ENCODE results near the gene CFD. TPM values are rescaled to one million over a fixed set of nuclear protein-coding genes. Genes with fewer than 3 reads are reported as not detected.

The CFD gene
- total RNA-seq, 6 donors from 2014 or later, result 101 to 393 (median 259) TPM

DNA sequence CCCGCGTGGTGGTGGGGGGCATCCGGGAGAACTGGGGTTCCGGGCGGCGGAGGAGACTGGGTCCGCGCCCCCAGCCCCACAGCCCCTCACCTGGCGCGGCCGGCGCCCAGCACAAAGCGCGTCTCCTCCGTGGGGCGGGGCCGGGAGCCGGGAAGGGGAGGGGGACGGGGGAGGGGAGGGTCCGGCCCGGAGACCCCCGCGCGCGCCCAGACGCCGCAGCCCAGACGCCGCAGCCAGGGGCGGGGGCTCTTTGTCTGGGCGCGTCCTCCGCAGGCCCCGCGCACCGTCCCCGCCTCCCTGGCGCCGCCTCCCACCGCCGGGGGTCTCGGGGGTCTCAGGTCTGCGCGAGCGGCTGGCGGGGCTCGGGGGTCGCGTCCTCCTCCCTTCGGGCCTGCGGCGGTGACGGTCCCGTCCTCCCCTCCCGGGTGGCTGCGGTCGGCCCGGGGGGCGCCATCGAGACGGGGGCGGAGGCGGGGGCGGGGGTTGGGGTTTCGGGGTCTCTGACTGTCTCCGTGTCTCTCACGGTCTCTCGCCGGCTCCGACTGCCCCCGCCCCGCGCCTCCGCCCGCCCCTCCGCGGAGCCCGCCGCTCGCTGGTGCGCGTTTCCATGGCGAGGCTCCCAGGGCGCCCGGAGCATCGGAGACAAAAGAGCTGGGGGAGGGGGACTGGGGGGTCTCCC lies 37.5 kb upstream of the CFD start, which contains the start of gene PLPPR3:
PLPPR3 (minus strand) TSS at position 131 of the 679 bp plus-strand sequence. CDS start 396 bp downstream, outside the sequence.
- Histone ChIP-seq H3K4me3 (peak within 1 kb of the TSS; percentile 35 to 54 (median 42)), H3K27me3 (peaks cover 0 to 20% (median 11%) of the 10 kb centered on the region in 4 donors), H3K4me1 (peaks cover 21 to 30% (median 25%) of the 10 kb centered on the region in 4 donors), H3K27ac (peak within 1 kb of the TSS in 1 of 4 donors; percentile 40), H3K36me3 (no peaks in the 10 kb centered on the region), H3K9me3 (no peaks in the 10 kb centered on the region)
- peak in 1 of 2 donors; percentile 82 for DNase-seq
- no CpG with 5 or more reads among the region's 86 CpGs for WGBS, 2 donors
- TF ChIP-seq POLR2A (IDR thresholded peaks at IDR 0.05) (no peak), EP300 (IDR thresholded peaks at IDR 0.05) (no peak), POLR2AphosphoS5 (IDR thresholded peaks at IDR 0.05) (no peak)
- TF ChIP-seq, protein P1, sequence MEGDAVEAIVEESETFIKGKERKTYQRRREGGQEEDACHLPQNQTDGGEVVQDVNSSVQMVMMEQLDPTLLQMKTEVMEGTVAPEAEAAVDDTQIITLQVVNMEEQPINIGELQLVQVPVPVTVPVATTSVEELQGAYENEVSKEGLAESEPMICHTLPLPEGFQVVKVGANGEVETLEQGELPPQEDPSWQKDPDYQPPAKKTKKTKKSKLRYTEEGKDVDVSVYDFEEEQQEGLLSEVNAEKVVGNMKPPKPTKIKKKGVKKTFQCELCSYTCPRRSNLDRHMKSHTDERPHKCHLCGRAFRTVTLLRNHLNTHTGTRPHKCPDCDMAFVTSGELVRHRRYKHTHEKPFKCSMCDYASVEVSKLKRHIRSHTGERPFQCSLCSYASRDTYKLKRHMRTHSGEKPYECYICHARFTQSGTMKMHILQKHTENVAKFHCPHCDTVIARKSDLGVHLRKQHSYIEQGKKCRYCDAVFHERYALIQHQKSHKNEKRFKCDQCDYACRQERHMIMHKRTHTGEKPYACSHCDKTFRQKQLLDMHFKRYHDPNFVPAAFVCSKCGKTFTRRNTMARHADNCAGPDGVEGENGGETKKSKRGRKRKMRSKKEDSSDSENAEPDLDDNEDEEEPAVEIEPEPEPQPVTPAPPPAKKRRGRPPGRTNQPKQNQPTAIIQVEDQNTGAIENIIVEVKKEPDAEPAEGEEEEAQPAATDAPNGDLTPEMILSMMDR (IDR thresholded peaks at IDR 0.05), result no peak
- ATAC-seq (ENCODE audit: low FRiP score in 2 of 2), result no peak

DNA sequence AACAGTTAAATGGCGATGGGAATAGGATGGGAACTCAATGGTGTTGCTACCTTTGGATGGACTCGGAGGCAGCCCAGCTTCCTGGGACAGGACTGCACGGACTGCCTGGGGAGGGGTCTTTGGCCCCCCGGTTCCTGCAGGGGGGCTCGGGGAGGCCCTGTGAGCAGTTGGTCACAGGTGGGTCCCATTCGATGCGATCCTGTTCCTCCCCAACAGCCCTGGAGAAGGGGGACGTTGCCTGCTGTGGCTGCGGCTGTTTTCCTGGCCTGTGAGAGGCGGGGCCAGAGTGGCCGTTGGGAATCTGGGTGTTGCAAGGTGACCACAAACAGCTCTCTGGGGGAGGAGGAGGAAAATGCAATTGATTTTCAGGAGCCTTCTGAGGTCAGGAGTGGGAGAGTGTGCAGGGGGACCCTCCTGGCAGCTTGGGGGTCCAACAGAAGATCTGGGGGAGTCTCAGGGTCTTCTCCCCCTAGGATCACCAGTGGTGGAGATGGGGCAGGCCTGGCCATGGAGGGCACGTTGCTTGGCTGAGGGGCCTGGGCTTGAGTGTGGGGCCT lies 35.8 kb upstream of the CFD start:
- H3K4me3 ChIP-seq, result no peak overlapping the region
- H3K9me3 ChIP-seq, result no peaks in the 10 kb centered on the region
- ATAC-seq (ENCODE audit: low FRiP score in 2 of 2) (peak in 1 of 2 donors; percentile 56), DNase-seq (peak in 1 of 2 donors; percentile 50)
- TF ChIP-seq EP300 (IDR thresholded peaks at IDR 0.05), result no peak
- TF ChIP-seq POLR2A (IDR thresholded peaks at IDR 0.05), result no peak
- TF ChIP-seq, protein P1 (IDR thresholded peaks at IDR 0.05), result no peak
- no peak for TF ChIP-seq POLR2AphosphoS5 (IDR thresholded peaks at IDR 0.05)
- peaks cover 27 to 43% (median 35%) of the 10 kb centered on the region in 4 donors for H3K4me1 ChIP-seq
- peaks cover 0 to 20% (median 11%) of the 10 kb centered on the region in 4 donors for H3K27me3 ChIP-seq
- 49 to 60% methylated on average over 10 to 12 of the region's 12 CpGs for WGBS, 2 donors
- no peaks in the 10 kb centered on the region for H3K36me3 ChIP-seq
- no peak overlapping the region for H3K27ac ChIP-seq

DNA sequence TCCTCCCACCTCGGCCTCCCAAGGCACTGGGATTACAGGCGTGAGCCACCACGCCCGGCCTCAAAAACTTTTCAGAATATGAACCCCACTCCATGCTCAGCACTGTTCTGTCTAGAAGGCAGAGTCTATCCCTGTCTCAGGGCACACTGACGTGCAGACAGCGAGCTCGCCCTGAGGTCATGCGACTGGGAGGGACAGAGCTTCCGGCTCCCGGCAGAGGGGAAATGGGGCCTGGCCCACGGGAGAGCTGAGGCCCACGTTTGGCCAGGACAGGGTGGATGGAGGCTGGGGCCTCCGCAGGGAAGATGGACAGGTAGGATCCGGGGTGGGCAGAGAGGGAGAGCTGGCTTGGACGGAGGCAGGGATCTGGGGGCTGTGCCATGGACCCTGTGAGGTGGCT lies 34.6 kb upstream of the CFD start:
- Histone ChIP-seq H3K27ac (peak overlapping the region in 1 of 4 donors; percentile 51), H3K4me3 (no peak overlapping the region), H3K36me3 (no peaks in the 10 kb centered on the region), H3K9me3 (no peaks in the 10 kb centered on the region), H3K4me1 (peaks cover 27 to 43% (median 35%) of the 10 kb centered on the region in 4 donors), H3K27me3 (peaks cover 0 to 20% (median 11%) of the 10 kb centered on the region in 4 donors)
- 68 to 73% methylated on average over 15 of the region's 15 CpGs for WGBS, 2 donors
- TF ChIP-seq, protein P1 (IDR thresholded peaks at IDR 0.05), result no peak
- peak in 1 of 4 donors; percentile 35 for TF ChIP-seq POLR2A (IDR thresholded peaks at IDR 0.05)
- TF ChIP-seq POLR2AphosphoS5 (IDR thresholded peaks at IDR 0.05), result peak in 1 of 2 donors; percentile 14
- peak in 1 of 2 donors; percentile 52 for DNase-seq
- ATAC-seq (ENCODE audit: low FRiP score in 2 of 2), result peak; percentile 39 to 54

DNA sequence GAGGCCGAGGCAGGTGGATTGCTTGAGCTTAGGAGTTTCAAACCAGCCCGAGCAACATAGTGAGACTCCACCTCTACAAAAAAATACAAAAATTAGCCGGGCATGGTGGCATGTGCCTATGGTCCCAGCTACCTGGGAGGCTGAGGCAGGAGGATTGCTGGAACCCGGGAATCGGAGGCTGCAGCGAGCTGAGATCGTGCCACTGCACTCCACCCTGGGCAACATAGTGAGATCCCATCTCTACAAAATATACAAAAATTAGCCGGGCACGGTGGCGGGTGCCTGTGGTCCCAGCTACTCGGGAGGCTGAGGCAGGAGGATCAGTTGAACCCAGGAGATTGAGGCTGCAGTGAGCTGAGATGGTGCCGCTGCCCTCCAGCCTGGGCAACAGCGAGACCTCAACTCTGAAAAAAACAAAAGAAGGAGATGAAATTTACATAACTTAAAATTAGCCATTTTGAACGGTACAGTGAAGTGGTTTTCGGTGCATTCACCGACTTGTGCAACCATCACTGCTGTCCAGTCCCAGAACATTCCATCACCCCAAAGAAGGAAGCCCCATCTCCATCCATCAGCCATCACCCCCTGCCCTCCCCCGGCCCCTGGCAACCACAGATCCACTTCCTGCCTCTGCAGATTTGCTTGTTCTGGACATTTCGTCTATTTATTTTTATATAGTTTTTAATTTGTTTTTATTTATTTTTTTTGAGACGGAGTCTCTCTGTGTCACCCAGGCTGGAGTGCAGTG lies 33.4 kb upstream of the CFD start:
- peak overlapping the region in 1 of 4 donors; percentile 17 for H3K27ac ChIP-seq
- no peaks in the 10 kb centered on the region for H3K36me3 ChIP-seq
- no peaks in the 10 kb centered on the region for H3K9me3 ChIP-seq
- peaks cover 27 to 43% (median 35%) of the 10 kb centered on the region in 4 donors for H3K4me1 ChIP-seq
- no peak overlapping the region for H3K4me3 ChIP-seq
- DNase-seq (no peak), ATAC-seq (ENCODE audit: low FRiP score in 2 of 2) (no peak)
- peaks cover 0 to 20% (median 11%) of the 10 kb centered on the region in 4 donors for H3K27me3 ChIP-seq
- 72 to 75% methylated on average over 19 of the region's 19 CpGs for WGBS, 2 donors
- TF ChIP-seq POLR2AphosphoS5 (IDR thresholded peaks at IDR 0.05) (no peak), POLR2A (IDR thresholded peaks at IDR 0.05) (no peak), EP300 (IDR thresholded peaks at IDR 0.05) (no peak)
- TF ChIP-seq, protein P1 (IDR thresholded peaks at IDR 0.05), result no peak
